ENCODE data around the gene SIRPA. TPM values are rescaled to one million over a fixed set of nuclear protein-coding genes. Genes with fewer than 3 reads are reported as not detected.
A peak's percentile ranks its signal among the peaks of the same experiment; 100 is the strongest.

Gene SIRPA
- total RNA-seq (under 1 TPM; 0.82 to 0.86 TPM), polyA plus RNA-seq (under 1 TPM in 1 of 3 donors, not detected in 2; 0.04 TPM), total RNA-seq (0 reads per million in 6 experiments)

DNA sequence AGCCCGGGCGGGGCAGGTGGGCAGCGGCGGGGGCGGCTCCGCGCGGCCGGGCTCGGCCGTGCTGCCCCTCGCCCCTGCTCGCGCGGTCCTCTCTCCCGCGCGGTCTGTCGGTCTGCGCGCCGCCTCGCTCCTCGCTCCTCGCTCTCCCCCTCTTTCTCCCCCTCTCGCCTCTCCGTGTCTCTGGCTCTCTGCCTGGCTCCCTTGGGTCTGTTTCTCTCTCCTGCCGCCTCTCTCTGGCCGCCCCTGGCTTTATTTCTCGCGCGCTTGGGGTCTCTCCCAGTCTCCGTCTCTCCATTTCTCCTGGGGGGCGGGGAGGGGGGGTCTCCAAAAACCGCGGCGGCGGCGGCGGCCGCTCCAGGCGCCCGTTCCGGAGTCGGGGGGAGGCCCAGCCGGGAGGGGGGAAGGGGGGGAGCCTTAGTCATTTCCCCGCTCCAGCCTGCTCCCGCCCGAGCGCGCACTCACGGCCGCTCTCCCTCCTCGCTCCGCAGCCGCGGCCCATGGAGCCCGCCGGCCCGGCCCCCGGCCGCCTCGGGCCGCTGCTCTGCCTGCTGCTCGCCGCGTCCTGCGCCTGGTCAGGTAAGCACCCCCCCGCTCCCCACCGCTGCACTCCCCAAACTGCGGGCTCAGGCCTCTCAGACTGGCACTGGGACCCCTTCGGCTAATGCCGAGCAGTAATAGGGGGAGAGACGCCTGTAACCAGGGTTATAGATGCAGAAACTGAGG, at the start of gene SIRPA:
TSS of gene SIRPA (plus strand) at position 457 of the 723 bp plus-strand sequence. CDS start at position 498, 41 bp downstream.
- H3K36me3 Mint-ChIP-seq: no peaks in the 10 kb centered on the region
- no peaks in the 10 kb centered on the region for H3K9me3 Mint-ChIP-seq
- peaks cover 44 to 93% (median 62%) of the 10 kb centered on the region in 5 donors for H3K27me3 Mint-ChIP-seq
- ATAC-seq: peak; percentile 43 to 55
- peak within 1 kb of the TSS in 2 of 10 donors; percentile 20 to 51 for H3K27ac Mint-ChIP-seq
- POLR2A ChIA-PET: no interaction called here
- H3K4me3 Mint-ChIP-seq: peak within 1 kb of the TSS; percentile 48 to 85 (median 74)
- DNase-seq: no peak
- H3K4me1 Mint-ChIP-seq: peaks cover 3 to 34% (median 13%) of the 10 kb centered on the region in 4 donors

DNA sequence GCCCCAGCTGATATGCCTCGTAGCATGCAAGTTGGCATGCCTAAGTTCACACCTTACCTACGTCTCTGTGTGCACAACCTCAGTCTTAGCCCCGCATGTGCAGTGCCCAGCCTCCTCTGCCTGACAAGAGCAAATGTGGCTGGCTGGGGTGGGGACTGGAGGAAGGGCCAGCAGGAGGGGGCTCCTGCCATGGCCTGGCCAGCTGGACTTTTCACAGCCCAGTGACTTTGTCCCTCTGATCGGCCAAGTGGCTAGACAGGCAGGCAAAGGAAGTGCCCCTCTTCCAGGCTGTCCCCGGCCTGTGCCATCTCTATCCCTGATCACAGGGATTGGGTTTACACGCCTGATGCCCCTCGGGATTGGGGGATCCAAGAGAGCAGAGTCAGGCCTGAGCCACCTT, 49.5 kb upstream of the SIRPA start:
- ATAC-seq: no peak
- no peak overlapping the region for H3K27ac Mint-ChIP-seq
- peaks cover 6 to 35% (median 13%) of the 10 kb centered on the region in 4 donors for H3K4me1 Mint-ChIP-seq
- peaks cover 0 to 15% (median 2%) of the 10 kb centered on the region in 3 donors for H3K36me3 Mint-ChIP-seq
- peaks cover 0 to 10% (median 5%) of the 10 kb centered on the region in 5 donors for H3K27me3 Mint-ChIP-seq
- peaks cover 0 to 23% (median 3%) of the 10 kb centered on the region in 9 donors for H3K9me3 Mint-ChIP-seq
- no peak for DNase-seq
- no peak overlapping the region for H3K4me3 Mint-ChIP-seq
- POLR2A ChIA-PET: no interaction called here

DNA sequence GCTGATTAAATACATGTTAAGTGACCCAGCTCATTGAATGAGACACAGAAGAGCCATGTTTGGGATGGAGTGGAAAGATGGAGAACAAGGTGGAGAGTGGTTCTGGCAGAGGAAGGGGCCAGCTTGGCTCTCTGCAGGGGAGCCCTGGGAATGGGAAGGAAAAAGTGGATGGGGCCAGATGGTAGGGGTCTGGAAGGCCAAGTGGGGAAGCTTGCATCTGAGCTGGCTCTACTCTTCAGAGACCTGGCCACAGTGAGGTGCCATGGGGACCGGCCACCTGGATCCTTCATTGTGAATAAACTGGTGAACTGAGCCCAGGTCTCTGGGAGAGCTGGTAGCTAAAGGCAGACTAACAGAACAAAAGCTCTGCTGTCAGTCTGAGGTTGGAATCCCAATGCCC, 48.9 kb upstream of the SIRPA start:
- peaks cover 0 to 10% (median 4%) of the 10 kb centered on the region in 5 donors for H3K27me3 Mint-ChIP-seq
- peaks cover 0 to 23% (median 3%) of the 10 kb centered on the region in 9 donors for H3K9me3 Mint-ChIP-seq
- no peak overlapping the region for H3K4me3 Mint-ChIP-seq
- H3K4me1 Mint-ChIP-seq: peaks cover 10 to 42% (median 18%) of the 10 kb centered on the region in 4 donors
- H3K27ac Mint-ChIP-seq: no peak overlapping the region
- peaks cover 0 to 15% (median 2%) of the 10 kb centered on the region in 3 donors for H3K36me3 Mint-ChIP-seq
- POLR2A ChIA-PET: no interaction called here
- ATAC-seq (no peak), DNase-seq (no peak)

DNA sequence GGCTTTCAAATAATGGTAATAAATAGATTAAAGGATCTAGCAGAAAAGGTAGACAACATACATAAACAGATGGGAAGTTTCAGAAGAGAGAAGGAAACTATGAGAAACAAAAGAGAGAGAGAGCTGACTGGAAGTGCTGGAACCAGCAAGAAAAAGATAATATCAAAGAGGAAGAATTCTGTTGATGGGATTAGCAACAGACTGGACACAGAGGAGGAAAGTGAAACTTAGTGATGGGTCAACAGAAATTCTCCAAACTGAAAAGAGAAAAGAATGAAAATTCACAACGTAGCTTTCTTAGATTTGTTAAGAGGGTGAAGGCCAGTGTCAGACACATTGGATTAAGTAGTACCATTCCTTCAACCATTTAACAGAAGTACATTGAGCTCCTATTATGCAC, 48.3 kb upstream of the SIRPA start:
- Mint-ChIP-seq H3K27me3 (peaks cover 0 to 10% (median 4%) of the 10 kb centered on the region in 5 donors), H3K4me3 (no peak overlapping the region), H3K36me3 (peaks cover 0 to 15% (median 2%) of the 10 kb centered on the region in 3 donors), H3K27ac (no peak overlapping the region), H3K9me3 (peaks cover 0 to 23% (median 3%) of the 10 kb centered on the region in 9 donors), H3K4me1 (peaks cover 10 to 45% (median 18%) of the 10 kb centered on the region in 4 donors)
- POLR2A ChIA-PET: no interaction called here
- DNase-seq: no peak
- ATAC-seq: no peak

DNA sequence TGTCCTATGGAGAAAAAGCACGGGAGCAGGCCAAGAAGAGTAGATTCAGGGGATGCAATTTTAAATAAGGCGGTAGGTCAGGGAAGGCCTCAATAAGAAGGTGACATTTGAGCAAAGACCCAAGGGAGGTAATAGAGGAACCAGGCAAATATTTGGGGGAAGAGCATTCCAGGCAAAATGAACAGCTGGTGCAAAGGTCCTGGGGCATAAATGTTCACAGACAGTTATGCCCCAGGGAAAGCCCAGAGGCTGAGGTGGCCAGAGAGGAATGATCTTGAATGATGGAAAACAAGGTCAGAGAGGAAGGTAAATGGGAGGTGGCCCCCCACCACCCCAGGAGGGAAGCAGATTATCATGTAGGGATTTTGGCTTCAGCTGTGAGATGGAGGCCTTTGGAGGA, 47.4 kb upstream of the SIRPA start:
- ATAC-seq: no peak
- Mint-ChIP-seq H3K4me3 (no peak overlapping the region), H3K9me3 (peaks cover 0 to 23% (median 3%) of the 10 kb centered on the region in 9 donors), H3K4me1 (peaks cover 10 to 50% (median 18%) of the 10 kb centered on the region in 4 donors), H3K27ac (peak overlapping the region in 1 of 10 donors; percentile 2), H3K27me3 (peaks cover 0 to 10% (median 4%) of the 10 kb centered on the region in 5 donors), H3K36me3 (peaks cover 0 to 15% (median 2%) of the 10 kb centered on the region in 3 donors)
- DNase-seq: no peak
- POLR2A ChIA-PET: no interaction called here

DNA sequence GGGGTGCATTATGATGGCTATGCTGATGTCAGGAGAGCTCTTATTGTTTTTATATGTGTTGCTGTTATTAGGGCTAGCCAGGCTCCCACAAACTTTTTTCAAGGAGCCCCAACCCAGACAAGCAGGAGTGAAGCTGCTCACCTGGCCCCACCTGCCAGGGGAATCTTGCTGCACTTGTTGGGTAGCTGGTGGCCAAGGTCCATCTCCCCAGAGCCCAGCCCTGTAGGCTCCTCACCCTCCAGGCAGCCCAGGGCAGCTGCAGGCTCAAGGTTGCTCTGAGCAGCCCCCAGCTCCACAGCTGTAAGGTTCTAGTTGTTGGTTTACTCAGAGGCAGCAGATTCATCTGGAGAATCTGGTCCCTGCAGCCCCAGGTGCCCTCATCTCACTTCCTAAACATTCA, 46.8 kb upstream of the SIRPA start:
- POLR2A ChIA-PET: no interaction called here
- peaks cover 0 to 15% (median 2%) of the 10 kb centered on the region in 3 donors for H3K36me3 Mint-ChIP-seq
- peaks cover 0 to 23% (median 3%) of the 10 kb centered on the region in 9 donors for H3K9me3 Mint-ChIP-seq
- DNase-seq: no peak
- H3K27ac Mint-ChIP-seq: no peak overlapping the region
- peaks cover 0 to 10% (median 4%) of the 10 kb centered on the region in 5 donors for H3K27me3 Mint-ChIP-seq
- H3K4me3 Mint-ChIP-seq: no peak overlapping the region
- ATAC-seq: no peak
- peaks cover 10 to 52% (median 18%) of the 10 kb centered on the region in 4 donors for H3K4me1 Mint-ChIP-seq

DNA sequence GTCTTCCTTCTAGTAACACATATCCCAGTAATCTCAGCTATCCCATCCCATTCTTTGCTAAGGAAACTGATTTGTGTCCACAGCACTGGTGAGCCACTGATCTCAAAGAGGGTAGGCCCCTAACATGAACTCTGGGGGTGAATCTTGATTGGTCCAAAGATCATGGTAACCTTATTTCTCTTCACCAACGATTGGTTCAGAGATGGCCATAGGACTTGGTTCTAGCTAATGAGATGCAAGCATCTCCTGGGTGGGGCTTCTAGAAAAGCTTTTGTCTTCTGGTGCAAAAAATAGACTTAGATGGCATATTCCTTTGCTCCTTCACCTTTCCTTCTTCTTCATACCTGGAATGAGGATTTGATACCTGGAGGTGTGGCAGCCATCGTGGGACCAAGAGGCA, 43.8 kb upstream of the SIRPA start:
- DNase-seq (no peak), ATAC-seq (no peak)
- Mint-ChIP-seq H3K36me3 (peaks cover 0 to 11% (median 0%) of the 10 kb centered on the region in 3 donors), H3K27me3 (peaks cover 0 to 15% (median 7%) of the 10 kb centered on the region in 5 donors), H3K4me1 (peaks cover 10 to 35% (median 12%) of the 10 kb centered on the region in 4 donors), H3K27ac (peak overlapping the region in 5 of 10 donors; percentile 4 to 87 (median 80)), H3K9me3 (peaks cover 0 to 16% (median 3%) of the 10 kb centered on the region in 9 donors), H3K4me3 (no peak overlapping the region)
- POLR2A ChIA-PET: no interaction called here

DNA sequence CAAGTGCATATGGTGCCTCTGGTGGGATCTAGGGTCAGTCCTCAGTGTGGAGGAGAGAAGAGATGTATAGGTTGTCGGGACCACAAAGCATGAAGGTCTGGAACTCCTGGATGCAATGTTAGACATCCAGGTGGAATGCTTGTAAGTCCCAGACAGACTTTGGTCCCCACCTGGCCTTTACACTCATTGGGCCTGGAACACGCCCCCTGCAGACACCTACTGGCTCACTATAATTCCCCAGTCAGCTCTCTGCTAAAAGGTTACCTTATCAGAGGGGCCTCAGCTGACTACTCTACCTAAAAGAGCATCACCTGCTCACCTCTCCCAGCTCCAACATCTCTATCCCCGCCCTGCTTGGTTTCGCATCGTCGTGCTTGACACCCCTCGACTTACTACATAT, 41.7 kb upstream of the SIRPA start:
- no peak overlapping the region for H3K27ac Mint-ChIP-seq
- H3K36me3 Mint-ChIP-seq: peaks cover 0 to 3% (median 0%) of the 10 kb centered on the region in 3 donors
- DNase-seq (no peak), ATAC-seq (no peak)
- POLR2A ChIA-PET: no interaction called here
- H3K9me3 Mint-ChIP-seq: peaks cover 0 to 2% (median 0%) of the 10 kb centered on the region in 9 donors
- peaks cover 10 to 32% (median 12%) of the 10 kb centered on the region in 4 donors for H3K4me1 Mint-ChIP-seq
- peaks cover 0 to 14% (median 2%) of the 10 kb centered on the region in 5 donors for H3K27me3 Mint-ChIP-seq
- no peak overlapping the region for H3K4me3 Mint-ChIP-seq

DNA sequence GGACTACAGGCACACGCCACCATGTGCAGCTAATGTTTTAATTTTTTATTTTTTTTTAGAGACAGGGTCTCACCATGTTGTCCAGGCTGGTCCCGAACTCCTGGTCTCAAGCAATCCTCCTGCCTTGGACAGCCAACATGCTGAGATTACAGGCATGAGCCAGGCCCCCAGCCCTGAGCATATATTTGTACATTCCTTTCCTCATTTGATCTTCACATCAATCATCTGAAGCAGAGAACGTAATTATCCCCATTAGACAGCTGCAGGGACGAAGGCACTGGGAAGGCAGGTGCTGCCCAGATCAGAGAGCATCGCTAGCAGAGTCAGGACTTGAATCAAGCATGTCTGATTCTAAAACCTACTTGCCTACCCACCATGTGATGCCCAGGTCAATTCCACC, 41.0 kb upstream of the SIRPA start:
- Mint-ChIP-seq H3K4me1 (peaks cover 8 to 27% (median 12%) of the 10 kb centered on the region in 4 donors), H3K27me3 (peaks cover 0 to 13% (median 2%) of the 10 kb centered on the region in 5 donors), H3K27ac (peak overlapping the region in 1 of 10 donors; percentile 35), H3K4me3 (no peak overlapping the region), H3K36me3 (peaks cover 0 to 3% (median 0%) of the 10 kb centered on the region in 3 donors), H3K9me3 (peaks cover 0 to 2% (median 0%) of the 10 kb centered on the region in 9 donors)
- POLR2A ChIA-PET: no interaction called here
- DNase-seq: no peak
- ATAC-seq: no peak

DNA sequence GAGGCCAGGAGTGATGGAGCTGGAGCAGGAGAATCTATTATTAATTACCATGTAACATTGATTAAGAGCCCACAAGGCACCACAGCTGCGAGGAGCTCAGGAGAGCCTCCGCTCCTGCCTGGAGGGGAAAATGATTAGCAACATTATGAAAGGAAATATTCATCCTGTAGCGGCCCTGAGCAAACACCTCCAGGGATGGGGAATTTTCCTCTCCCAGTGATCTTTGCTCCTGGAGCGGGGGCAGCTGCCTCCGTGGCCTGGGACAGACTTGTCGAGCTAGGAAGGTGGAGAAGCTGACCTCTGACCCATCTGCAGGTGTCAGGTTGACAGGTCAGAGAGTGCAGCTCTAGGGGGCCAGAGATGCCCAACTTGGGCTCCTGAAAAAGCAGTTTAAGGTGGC, 40.1 kb upstream of the SIRPA start:
- DNase-seq (no peak), ATAC-seq (no peak)
- H3K4me1 Mint-ChIP-seq: peaks cover 7 to 24% (median 11%) of the 10 kb centered on the region in 4 donors
- H3K9me3 Mint-ChIP-seq: peaks cover 0 to 2% (median 0%) of the 10 kb centered on the region in 9 donors
- no peak overlapping the region for H3K27ac Mint-ChIP-seq
- H3K27me3 Mint-ChIP-seq: peaks cover 0 to 12% (median 2%) of the 10 kb centered on the region in 5 donors
- H3K4me3 Mint-ChIP-seq: no peak overlapping the region
- H3K36me3 Mint-ChIP-seq: peaks cover 0 to 3% (median 0%) of the 10 kb centered on the region in 3 donors
- POLR2A ChIA-PET: no interaction called here

DNA sequence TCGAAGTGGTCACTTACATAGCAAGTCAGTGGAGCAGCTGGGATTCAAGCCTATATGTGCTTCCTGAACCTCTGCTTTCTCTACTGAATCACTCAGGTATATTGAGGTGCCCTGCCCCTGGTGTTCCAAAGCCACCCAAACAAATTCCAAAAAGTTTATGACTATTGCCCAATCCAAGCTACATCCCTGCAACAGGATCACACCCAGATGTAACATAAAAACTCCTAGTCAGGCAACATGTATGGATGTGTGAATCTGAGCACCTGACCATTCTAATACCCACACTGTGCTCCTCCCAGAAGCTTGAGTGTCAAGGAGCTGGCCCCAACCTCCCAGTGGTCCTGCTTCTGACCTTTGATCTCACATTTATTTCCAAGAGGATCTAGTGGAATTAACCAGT, 39.5 kb upstream of the SIRPA start:
- POLR2A ChIA-PET: no interaction called here
- ATAC-seq (no peak), DNase-seq (no peak)
- peaks cover 0 to 2% (median 0%) of the 10 kb centered on the region in 9 donors for H3K9me3 Mint-ChIP-seq
- no peak overlapping the region for H3K27ac Mint-ChIP-seq
- H3K27me3 Mint-ChIP-seq: peaks cover 0 to 16% (median 2%) of the 10 kb centered on the region in 5 donors
- peaks cover 0 to 3% (median 0%) of the 10 kb centered on the region in 3 donors for H3K36me3 Mint-ChIP-seq
- H3K4me1 Mint-ChIP-seq: peaks cover 4 to 18% (median 6%) of the 10 kb centered on the region in 4 donors
- no peak overlapping the region for H3K4me3 Mint-ChIP-seq

DNA sequence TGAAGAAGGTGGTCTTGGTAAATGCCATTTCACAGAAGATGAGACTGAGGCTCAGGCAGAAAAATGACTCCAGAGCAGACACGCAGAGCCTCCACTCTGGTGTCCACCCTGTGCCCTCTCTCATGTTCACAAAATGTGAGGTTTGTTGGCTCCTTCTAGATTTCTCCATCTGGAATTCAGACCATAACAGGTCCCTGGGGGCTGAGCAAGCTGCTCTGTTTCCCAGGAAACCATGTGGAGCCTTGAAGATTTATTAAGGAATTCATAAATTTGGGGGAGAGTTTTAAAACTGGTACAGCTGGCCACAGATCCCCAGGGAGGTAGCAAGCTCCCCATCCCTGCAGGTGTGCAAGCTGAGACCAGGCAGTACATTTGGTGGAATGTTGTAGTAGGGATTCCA, 38.8 kb upstream of the SIRPA start:
- H3K36me3 Mint-ChIP-seq: peaks cover 0 to 3% (median 0%) of the 10 kb centered on the region in 3 donors
- H3K27ac Mint-ChIP-seq: no peak overlapping the region
- peaks cover 0 to 11% (median 0%) of the 10 kb centered on the region in 4 donors for H3K4me1 Mint-ChIP-seq
- POLR2A ChIA-PET: no interaction called here
- H3K4me3 Mint-ChIP-seq: no peak overlapping the region
- peaks cover 0 to 2% (median 0%) of the 10 kb centered on the region in 9 donors for H3K9me3 Mint-ChIP-seq
- no peak for ATAC-seq
- peaks cover 1 to 21% (median 6%) of the 10 kb centered on the region in 5 donors for H3K27me3 Mint-ChIP-seq
- no peak for DNase-seq

DNA sequence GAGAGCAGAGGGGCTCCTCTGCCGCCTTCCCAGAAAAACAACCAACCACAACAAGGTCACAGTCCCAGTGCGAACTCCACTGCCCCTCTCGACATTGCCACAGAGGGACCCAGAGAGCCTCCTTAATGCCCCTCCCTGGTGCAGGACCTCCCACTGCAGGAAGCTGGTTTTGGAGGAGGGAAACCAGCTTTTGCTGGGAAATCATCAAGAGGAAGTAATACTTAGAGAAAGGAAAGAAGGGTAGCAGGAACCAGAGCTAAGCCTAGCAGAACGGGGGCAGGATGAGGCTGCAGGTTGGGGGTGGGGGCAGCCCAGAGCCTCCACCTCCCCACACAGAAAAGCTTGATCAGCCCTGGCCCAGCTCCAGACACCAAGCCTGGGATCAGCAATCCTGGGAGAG, 37.7 kb upstream of the SIRPA start:
- no peaks in the 10 kb centered on the region for H3K9me3 Mint-ChIP-seq
- peaks cover 0 to 3% (median 0%) of the 10 kb centered on the region in 3 donors for H3K36me3 Mint-ChIP-seq
- DNase-seq (no peak), ATAC-seq (no peak)
- H3K27me3 Mint-ChIP-seq: peaks cover 2 to 23% (median 11%) of the 10 kb centered on the region in 5 donors
- peaks cover 0 to 4% (median 0%) of the 10 kb centered on the region in 4 donors for H3K4me1 Mint-ChIP-seq
- POLR2A ChIA-PET: no interaction called here
- no peak overlapping the region for H3K4me3 Mint-ChIP-seq
- no peak overlapping the region for H3K27ac Mint-ChIP-seq
